ENCODE measurements around the gene SUN3.

The SUN3 gene

GRCh38 chr7:48028938-48029337 is at the start of gene SUN3:
Gene SUN3, minus strand, starts transcription at chr7:48029107. Its CDS starts 169 bp downstream, at chr7:48028938.
- no peak for DNase-seq (ENCODE audit: low spot score)

- DNase-seq (ENCODE audit: low spot score), result no peak
Observed at GRCh38 chr7:48078470-48078869, 49.6 kb upstream of the SUN3 start.

GRCh38 chr7:48077423-48077822 is 48.5 kb upstream of the SUN3 start:
- DNase-seq (ENCODE audit: low spot score), result no peak

GRCh38 chr7:48074204-48074654 is 45.3 kb upstream of the SUN3 start:
- DNase-seq (ENCODE audit: low spot score), result no peak

- no peak for DNase-seq (ENCODE audit: low spot score)
Observed at GRCh38 chr7:48067475-48067874, 38.6 kb upstream of the SUN3 start.

GRCh38 chr7:48063985-48064384 is 35.1 kb upstream of the SUN3 start:
- DNase-seq (ENCODE audit: low spot score), result no peak

GRCh38 chr7:48059706-48060105 is 30.8 kb upstream of the SUN3 start:
- no peak for DNase-seq (ENCODE audit: low spot score)

- no peak for DNase-seq (ENCODE audit: low spot score)
Observed at GRCh38 chr7:48058990-48059389, 30.1 kb upstream of the SUN3 start.

- no peak for DNase-seq (ENCODE audit: low spot score)
Observed at GRCh38 chr7:48053736-48054135, 24.8 kb upstream of the SUN3 start.

GRCh38 chr7:48052748-48053147 is 23.8 kb upstream of the SUN3 start:
- no peak for DNase-seq (ENCODE audit: low spot score)

GRCh38 chr7:48049850-48050249 is 20.9 kb upstream of the SUN3 start:
- DNase-seq (ENCODE audit: low spot score), result no peak

GRCh38 chr7:48048113-48048512 is 19.2 kb upstream of the SUN3 start:
- DNase-seq (ENCODE audit: low spot score), result no peak

- DNase-seq (ENCODE audit: low spot score), result no peak
Observed at GRCh38 chr7:48046458-48046857, 17.6 kb upstream of the SUN3 start.

GRCh38 chr7:48045195-48045765 is 16.4 kb upstream of the SUN3 start:
- DNase-seq (ENCODE audit: low spot score), result no peak

GRCh38 chr7:48042636-48043035 is 13.7 kb upstream of the SUN3 start:
- DNase-seq (ENCODE audit: low spot score), result no peak

GRCh38 chr7:48042216-48042615 is 13.3 kb upstream of the SUN3 start:
- DNase-seq (ENCODE audit: low spot score), result no peak

GRCh38 chr7:48041653-48041970 is 12.7 kb upstream of the SUN3 start:
- DNase-seq (ENCODE audit: low spot score), result no peak

- DNase-seq (ENCODE audit: low spot score), result no peak
Observed at GRCh38 chr7:48040944-48041652, 12.2 kb upstream of the SUN3 start.

GRCh38 chr7:48038815-48039506 is 10.1 kb upstream of the SUN3 start:
- no peak for DNase-seq (ENCODE audit: low spot score)

GRCh38 chr7:48035967-48036478 is 7.1 kb upstream of the SUN3 start:
- DNase-seq (ENCODE audit: low spot score), result no peak

GRCh38 chr7:48035301-48035966 is 6.5 kb upstream of the SUN3 start, which contains the start of gene C7orf57:
Gene C7orf57, plus strand, starts transcription at chr7:48035543. Its CDS starts 766 bp downstream, at chr7:48036309.
- peak; percentile 62 for DNase-seq (ENCODE audit: low spot score)

GRCh38 chr7:48033922-48034321 is 5.0 kb upstream of the SUN3 start:
- DNase-seq (ENCODE audit: low spot score), result no peak

GRCh38 chr7:48031111-48031510 is 2.2 kb upstream of the SUN3 start:
- DNase-seq (ENCODE audit: low spot score), result no peak

All from pons (tissue), 1 donor.